Measurements from ENCODE around the gene DUOX1.
"Not testable (repeated sequence)": the region's sequence is repeated elsewhere in the genome, so short reads cannot be mapped to it uniquely, and the experiment has no call there.

DUOX1 gene

DNA sequence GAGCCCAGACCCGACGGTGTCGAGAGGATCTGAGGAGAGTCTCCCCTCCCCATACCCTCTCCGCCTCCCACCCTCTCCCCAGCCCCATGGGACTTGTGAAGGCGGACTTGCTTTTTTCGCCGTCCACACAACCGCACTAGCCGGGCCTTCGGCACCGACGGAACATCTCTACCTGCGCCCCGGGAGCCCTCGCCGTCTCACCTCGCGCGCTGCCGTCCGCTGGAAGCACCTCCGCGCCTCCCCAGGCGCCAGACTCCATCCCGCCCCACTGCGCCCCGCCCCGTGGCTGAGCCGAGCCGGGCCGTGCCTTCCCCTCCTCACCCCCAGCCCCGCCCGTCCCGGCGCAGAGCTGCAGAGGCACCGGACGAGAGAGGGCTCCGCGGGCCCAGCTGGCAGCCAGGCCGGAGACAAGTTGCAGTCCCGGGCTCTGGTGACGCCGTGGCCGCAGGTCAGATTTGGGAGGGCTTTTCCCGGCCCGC lies at the start of gene DUOX1, which contains the start of gene DUOXA1:
DUOX1 (plus strand) TSS at position 344 of the 479 bp plus-strand sequence. CDS start 1,973 bp downstream, outside the sequence.
DUOXA1 (minus strand) TSS at position 229 of the 479 bp plus-strand sequence. CDS start 6,865 bp downstream, outside the sequence.
- FAIRE-seq = no peak

DNA sequence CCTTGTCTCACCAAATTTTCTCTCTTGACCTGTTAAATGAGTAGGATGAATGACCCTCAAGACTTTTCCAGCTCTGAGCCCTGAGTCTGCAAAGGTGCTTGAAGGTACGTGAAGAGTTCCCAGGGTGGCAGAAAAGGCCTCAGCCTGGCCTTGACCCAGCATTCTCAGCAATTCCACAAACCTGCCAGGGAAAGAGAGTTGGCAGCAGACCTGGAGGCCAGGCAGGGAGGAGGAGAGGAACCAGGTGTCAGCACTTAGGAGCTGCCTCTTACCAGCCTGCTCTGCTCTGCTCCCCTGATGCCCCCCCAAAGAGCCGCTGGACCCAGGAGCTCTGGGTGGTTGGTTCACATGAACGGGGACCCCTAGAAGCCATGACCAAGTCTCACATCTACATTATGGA lies 49.2 kb upstream of the DUOX1 start:
- not testable (repeated sequence) for FAIRE-seq; DNase-seq (ENCODE audit: low spot score)

More for the DNA sequence above, at the start of gene DUOX1, which contains the start of gene DUOXA1:
- DNase-seq (ENCODE audit: low spot score) = no peak

DNA sequence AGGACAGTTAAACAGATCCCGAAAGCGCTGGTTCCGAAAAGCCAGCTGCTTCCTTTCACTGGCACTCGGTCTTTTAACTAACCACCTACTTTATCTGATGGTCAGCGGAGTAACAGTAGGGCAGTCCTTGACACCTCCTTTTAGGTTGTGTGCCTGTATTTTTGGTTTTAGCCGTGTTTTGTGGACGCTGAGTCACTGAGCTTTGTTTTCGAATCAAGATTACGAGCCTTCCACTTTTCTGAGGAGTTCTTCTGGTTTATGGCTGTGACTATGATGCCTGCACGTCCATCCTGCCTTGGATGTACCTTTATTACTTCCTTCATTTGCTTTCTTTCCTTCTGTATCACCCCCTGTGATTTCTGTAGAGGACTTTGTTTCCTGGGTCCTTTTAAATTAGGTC lies 47.4 kb upstream of the DUOX1 start:
- FAIRE-seq; DNase-seq (ENCODE audit: low spot score): not testable (repeated sequence)

DNA sequence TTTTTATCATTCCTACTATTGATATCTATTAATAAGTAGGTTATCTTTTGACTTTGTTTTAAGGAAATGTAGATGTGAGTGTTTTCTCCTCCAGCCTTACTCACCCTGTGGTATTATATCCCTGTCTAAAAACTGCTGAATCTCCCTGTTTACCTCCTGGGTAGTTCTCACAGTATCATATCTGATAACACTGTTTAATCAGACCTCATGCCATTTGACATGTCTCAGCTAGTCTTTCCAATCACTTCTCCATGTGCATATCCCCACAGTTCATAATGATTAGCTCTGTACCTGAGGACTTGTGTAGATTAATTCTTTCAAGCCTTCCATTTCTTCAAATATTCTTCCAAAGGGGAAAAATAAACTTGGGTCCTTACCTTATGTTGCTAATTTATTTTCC lies 46.6 kb upstream of the DUOX1 start:
- DNase-seq (ENCODE audit: low spot score) (no peak), FAIRE-seq (no peak)

DNA sequence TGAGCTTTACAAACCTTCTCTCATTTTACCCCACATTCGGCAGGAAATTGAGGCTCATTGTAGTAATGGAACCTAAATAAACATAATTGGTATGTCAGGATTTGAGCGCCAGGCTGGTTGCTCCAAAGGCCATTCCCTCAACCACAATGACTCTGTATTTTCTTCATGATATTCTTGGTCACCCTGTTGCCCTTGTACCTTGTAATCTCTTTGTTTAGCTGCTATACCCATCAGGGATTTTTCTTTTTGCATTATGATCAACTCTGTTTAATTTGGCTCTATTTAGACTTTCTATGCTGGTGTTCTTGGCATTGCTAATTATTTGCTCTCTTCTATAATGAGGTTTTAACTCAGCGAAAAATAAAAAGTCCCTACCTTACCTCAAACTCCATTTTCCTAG lies 45.6 kb upstream of the DUOX1 start:
- DNase-seq (ENCODE audit: low spot score) (no peak), FAIRE-seq (no peak)

DNA sequence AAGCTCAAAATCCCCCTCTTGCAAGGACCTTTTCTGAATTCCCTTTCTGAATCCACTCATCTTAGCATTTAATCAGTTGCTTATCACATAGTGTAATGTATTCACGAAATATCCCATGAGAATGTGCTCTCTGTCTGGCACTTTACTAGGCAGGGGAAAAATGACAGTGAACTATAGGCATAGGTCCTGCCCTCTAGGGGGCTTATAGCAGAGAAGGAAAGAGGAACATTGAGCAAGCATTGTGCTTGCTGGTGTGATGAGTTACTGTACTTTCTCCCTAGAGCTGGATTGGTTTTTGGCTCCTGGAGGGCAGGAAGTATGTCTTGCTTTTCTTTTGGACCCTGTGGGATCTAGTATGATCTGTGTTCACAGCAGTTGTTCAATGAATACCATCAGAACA lies 42.3 kb upstream of the DUOX1 start:
- FAIRE-seq = no peak
- DNase-seq (ENCODE audit: low spot score) = no peak

DNA sequence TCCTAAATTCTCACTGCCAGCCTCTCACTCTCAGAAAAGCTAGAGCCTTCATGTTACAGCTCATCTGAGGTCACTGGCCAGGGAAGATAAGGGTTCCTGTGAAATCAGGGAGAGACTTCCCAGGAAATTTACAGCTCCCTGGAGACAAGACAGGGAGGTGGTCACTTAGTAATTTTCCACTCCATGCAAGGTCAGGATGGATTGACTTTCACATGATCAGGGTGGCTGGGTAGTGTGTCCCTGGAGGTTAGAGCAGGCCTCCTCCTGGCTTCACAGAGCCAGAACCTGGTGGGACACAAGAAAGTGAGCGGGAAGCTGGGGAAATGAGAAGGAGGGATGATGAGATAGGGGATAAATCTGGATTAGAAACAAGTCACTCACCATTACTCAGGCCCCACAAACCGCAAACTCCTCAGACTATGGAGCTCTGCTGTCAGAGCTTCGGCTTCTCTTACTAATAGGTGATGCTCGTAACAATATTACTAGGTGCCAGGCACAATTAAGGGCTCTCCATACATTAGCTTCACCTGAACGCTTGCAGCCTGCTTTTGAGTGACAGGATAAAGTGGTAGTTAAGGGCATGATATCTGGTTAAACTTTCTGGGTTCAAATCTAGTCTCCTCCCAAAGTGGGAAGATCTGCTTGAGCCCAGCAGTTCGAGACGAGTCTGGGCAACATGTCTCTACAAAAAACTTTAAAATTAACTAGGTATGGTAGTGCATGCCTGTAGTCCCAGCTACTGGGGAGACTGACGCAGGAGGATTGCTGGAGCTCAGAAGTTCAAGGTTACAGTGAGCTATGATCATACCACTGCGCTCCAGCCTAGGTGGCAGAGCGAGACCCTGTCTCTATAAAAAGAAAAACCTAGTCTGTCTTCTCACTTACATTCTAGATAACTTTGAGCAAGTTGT lies 40.7 kb upstream of the DUOX1 start:
- FAIRE-seq (no peak), DNase-seq (ENCODE audit: low spot score) (no peak)

DNA sequence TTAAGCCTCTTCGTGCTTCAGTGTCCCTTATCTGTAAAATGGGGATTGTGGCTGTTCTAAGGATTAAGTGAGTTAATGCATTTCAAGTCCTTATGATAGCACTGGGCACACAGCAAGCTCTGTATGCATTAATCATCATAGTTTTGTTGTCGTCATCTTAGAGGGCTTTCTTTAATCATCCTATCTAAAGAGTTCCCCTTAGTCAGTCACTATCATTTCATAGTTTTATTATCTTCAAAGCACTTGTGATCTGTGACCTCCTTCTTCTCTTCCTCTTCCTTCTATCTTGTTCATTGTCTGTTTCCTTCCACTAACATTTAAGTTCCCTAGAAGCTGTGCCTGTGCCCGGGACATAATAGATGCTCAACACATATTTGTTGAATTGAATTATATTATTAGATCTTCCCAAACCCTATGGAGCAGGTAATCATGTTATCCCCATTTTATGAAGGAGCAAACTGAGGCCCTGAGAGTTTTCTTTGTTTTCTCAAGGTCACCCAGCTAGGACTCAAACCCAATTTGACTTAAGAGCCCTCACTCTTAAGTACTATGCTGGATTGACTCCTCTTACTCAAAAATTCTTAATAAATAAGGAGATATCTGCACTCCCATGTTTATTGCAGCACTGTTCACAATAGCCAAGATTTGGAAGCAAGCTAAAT lies 40.0 kb upstream of the DUOX1 start:
- FAIRE-seq (no peak), DNase-seq (ENCODE audit: low spot score) (no peak)

DNA sequence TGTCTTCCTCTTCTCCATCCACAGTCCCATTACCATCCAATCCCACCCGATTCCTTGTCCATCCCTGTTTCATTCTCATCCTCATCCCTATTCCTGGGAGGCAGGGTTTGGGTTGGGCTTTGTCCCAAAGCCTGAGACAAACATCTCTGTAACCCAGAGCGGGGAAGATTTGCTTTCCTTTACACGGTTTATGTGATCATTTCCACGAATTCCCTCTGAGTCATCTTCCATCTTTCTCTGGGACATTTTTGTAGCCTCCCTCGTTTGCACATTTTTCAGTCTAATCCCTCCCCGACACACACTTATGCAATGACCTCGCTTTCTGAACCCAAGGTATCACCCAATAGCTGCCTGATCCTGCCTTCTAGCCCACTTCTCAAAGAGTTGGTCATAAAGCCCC lies 38.6 kb upstream of the DUOX1 start:
- DNase-seq (ENCODE audit: low spot score) (no peak), FAIRE-seq (no peak)

DNA sequence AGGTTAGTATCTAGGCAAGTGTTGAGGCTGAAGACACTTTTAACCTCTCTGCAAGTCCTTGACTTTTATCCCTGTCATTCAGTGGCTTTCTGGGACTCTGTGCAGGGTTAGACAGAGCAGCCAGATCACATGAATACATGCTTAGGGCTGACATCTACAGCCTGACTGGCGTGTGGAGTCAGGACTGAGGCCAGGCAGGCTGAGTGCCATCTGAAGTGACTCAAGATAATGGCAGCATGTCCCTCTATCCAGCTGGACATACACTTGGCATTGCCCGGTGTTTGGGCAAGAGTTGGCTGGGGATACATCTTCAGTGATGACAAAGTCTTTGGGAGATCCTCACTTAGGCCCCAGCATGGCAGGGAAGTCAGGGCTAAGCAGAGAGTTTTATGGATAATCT lies 38.2 kb upstream of the DUOX1 start:
- FAIRE-seq = no peak
- DNase-seq (ENCODE audit: low spot score) = no peak

DNA sequence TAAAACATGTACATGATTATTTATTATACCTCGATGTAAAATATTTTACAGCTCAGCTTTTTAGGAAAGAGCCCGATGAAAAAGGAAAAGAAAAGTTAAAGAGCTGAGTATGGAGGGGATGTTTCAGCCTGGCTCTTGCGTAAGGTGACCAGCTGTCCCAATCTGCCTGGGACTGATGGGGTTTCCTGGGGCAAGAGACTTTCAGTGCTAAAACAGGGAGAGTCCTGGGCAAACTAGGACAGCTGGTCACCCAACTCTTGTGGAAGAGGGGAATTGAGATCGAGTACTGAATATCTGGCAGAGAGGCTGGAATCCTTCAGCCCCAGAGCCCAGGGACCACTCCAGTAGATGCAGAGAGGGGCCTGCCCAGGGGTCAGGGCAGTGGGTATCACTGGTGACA lies 36.8 kb upstream of the DUOX1 start:
- DNase-seq (ENCODE audit: low spot score) (no peak), FAIRE-seq (no peak)

DNA sequence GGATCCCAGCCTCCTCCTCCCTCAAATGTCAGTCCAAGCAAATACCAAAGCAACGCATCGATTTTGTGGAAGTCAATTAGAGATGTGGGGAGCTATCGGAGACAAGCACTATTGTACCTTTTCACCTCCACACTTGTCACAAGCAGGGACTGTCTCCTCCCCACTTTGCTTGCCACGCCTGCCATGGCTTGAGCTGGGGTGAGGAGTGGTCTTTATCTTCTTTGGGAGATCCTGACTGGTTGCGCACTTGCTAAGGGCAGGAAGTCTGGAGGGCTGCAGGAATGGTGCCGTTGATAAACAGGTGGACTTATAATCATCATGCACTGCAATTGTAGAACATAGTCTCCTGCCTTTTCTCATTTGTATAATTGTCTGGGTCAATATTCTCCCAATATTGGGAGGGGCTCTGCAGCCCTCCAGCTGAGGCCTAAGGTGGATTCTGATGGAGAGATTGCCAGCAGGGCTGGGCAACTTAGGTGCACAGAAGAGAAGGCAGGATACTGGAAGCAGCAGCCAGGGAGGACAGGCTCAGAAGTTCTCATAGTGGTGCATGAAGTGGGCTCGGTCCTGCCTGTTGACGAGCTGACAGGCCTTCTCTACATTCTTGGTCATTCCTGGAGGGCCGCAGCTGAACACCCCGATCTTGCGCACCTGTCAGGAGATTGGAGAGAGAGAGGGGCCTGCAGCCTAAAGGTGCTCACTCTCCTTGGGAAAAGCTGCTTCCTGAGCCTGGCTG lies 36.0 kb upstream of the DUOX1 start:
- FAIRE-seq = no peak
- DNase-seq (ENCODE audit: low spot score) = no peak

DNA sequence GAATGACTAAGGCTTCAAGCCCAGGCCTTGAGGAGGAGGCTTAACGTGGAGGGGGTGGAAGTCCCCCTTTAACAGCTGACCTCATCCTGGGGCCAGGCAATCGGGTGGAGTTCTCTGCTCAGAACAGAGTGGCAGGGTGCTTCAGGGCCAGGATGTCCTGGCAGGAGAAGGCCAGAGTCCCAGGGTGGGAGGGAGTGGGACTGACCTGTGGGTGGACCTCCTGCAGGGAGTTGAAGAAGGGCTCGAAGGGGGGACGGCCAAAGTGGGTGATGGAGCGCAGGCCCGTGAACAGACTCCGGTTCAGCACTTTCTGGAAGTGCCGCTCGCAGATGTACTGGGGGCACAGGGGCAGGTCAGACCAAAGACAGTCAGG lies 35.5 kb upstream of the DUOX1 start:
- FAIRE-seq = no peak
- no peak for DNase-seq (ENCODE audit: low spot score)

DNA sequence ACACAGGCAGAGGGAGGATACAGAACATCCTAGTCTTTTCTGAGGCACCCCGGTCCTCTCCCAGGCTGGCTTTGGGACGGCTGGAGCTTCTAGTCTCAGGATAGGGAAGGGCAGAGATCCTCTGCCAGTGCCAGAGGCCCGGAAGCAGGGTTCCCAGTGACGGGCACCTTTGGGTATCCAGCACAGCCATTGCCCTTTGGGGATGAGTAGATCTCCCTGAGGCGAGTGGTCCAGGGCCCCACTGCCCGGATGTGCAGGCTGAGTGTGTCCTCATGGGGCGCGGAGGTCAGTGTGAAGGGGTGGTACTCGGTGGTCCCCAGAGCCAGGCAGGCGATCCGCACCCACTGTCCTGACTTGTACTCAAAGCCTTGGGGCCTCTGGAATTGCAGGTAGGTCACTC lies 34.1 kb upstream of the DUOX1 start:
- DNase-seq (ENCODE audit: low spot score) (no peak), FAIRE-seq (no peak)

DNA sequence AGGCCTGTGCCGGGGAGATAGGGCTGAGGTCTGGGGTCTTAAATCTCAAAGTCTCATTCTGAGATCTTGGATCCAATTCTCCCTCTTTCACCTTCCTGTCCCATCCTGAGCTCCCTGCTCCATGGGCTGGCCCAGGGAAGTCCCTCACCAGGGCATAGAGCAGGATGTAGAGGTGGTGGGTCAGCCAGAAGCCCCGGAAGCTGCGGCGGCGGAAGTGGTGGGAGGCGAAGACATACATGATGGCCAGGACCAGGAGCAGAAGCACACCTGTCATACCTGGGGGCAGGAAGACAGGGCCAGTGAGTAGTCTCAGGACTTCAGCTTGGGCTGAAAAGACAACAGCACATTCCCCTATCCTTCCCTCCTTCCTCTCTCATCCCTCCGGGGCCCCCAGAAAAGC lies 32.3 kb upstream of the DUOX1 start:
- FAIRE-seq (no peak), DNase-seq (ENCODE audit: low spot score) (no peak)

DNA sequence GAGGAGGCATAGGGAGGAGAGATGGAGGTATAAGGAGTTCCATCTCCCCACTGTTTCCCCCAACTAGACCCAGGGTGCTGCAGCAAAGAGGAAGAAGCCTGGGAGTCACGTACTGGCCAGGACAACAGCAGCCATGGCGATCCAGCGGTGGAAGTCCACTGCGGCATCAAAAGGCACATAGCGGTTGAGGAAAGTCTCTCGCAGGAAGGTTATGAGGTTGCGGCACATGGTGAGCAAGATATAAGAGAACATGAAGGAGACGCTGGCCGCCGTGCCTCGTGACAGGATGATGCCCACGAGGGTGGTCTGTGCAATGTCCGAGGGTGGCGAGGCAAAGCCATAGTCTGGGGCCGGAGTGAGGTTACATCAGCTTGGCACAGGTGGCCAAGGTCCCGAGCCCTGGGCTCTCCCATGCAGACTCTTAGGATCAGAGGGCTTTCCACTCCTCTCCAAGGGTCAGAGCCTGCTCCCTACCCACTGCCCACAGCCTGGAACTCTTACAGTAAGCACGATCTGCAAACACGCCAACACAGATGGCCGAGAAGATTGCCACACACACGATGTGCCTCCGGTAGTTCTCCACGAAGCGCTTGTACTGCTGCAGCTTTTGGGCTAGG lies 30.1 kb upstream of the DUOX1 start:
- no peak for FAIRE-seq
- DNase-seq (ENCODE audit: low spot score) = no peak

DNA sequence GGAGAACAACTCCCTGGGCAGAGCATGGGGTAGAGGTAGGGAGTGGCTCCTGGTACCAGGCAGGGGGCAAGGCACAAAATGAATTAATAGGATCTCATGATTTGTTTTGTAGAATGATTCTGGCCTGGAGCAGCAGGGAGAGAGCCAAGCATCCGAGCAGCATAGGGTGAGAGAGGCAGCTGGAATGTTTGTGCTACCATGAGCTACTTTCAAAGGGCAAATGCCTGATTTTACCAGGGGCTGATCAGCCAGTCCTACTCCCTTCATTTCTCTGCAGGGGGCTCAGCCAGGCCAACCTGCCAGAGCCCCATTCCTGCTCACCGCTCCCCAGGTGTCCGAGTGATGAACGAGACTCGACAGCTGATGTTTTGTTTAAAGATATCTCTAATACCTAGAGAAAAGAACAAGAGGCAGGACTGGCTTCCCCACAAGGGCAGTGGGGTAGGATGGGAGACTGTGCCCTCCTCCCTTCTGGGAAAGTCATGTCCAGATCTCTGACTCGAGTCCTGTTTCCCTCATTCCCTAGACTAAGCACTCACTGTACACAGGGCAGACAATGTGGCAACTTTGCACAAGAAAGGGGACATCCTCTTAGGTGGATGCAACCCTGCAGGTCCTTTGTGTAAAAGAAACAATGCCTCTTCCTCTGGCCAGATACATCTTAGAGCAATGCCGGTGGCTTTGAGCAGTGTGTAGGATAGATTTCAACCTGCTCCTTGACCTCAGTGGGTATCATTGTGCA lies 28.7 kb upstream of the DUOX1 start:
- DNase-seq (ENCODE audit: low spot score) (no peak), FAIRE-seq (no peak)

DNA sequence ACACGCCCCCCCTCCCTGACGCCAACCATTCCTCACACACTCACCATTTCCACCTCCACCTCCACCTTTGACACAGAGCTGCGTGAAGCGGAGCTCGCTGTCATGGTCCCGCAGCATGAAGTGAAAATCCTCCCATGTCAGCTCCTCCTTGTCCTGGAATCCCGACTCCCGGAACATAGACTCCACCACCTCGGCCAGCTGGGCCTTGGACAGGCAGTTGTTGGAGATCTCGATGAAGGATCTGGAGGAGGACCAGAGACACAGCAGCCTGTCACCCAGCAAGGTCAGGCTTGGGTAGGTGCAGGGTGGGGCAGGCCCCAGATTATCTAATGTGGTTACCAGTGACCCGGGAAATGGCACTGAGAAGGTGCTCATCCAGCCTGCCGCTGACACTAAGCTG lies 28.0 kb upstream of the DUOX1 start:
- FAIRE-seq = no peak
- no peak for DNase-seq (ENCODE audit: low spot score)

DNA sequence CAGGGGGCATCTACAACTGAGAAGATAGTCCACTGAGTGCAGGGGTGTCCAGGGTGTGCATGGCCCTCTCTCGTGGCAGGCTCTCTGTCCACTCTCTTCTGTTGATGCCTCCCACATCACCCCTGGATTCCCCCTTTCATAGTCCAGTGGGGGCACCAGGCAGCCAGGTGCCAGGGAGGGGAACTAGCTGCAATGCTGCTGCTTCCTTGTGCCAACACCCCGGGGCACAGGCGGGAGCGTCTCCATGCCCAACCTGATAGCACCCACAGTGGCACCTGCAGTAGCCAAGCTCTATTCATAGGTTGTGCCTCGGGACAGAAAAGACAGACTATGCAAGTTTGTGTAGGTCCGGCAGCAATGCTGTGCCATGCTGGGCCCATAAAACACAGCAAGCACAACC lies 27.6 kb upstream of the DUOX1 start:
- FAIRE-seq (no peak), DNase-seq (ENCODE audit: low spot score) (no peak)

DNA sequence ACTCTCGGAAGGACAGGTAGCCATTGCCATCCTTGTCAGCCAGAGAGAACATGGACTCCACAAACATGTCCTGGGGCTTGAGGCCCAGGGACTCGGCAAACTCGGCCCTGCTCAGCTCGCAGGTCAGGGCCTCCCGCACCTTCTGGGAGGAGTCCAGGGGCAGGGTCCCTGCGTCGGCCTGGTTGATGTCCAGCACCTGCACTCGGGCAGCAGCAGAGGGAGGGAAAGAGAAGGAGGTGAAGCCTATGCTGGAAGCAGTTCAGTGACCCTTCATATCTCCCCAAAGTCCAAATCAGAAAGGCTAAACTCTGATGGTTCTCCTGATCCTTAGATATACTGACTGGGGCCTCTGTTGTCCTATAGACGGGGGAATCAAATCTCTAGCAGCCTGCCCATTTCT lies 25.6 kb upstream of the DUOX1 start:
- DNase-seq (ENCODE audit: low spot score) = not testable (repeated sequence)
- FAIRE-seq = peak; percentile 58

DNA sequence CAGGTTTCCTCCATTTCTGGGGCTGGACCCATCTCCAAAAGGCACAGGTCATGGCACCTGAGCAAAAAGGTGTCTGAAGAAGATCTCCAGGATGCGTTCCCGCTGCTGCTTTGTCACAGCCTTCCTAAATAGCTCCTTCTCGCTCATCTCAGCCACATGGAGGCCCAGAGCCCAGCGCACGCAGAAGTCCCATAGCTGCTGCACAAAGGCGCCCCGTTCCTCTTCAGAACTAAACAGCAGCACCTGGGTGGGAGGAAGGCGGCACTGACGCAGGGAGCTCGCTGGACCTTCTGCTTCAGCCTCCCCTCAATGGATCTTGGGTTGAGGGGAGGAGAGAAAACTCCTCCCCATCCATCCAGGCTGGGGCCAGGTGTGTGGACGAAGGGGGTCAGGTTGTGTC lies 24.2 kb upstream of the DUOX1 start:
- FAIRE-seq = no peak
- DNase-seq (ENCODE audit: low spot score) = no peak

Data from urothelium cell line (cell line).